ENCODE measurements around the gene RAPGEFL1.
A peak's percentile ranks its signal among the peaks of the same experiment; 100 is the strongest.
"Not testable (repeated sequence)": the region's sequence is repeated elsewhere in the genome, so short reads cannot be mapped to it uniquely, and the experiment has no call there.

RAPGEFL1 gene

DNA sequence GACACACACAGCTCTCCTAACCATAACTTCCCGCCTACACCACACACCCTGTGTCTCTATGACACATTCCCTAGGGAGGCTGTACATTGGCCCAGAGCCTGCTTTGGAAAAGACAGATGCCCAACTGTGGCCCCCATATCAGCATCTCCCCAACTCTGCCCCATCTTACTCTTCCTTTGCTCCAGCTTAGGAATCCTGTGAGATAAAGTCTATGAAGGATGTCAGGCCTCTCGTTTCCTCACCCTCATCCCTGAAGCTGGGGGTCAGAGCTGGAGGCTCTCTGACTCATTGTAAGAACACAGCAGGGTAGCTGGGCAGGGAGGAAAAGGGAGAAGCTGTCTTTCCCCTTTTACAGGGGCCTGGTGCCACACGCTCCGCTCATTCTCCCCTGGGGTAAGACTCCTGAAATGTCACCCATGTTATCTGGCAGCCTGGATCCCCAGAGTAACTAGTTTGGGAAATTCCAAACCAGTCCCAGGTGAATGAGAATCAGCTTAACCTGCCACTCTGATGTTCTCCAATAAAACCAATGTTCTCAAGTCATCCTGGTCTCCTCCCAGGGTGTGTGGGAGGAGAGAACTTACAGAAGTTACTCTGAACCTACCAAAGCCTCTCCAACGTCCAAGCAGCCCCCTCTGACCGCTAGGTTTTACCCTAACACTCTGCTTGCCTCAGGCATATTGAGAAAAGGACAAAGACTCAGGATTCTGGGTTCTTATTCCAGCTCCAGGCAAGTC is 2.8 kb downstream of the RAPGEFL1 start:
- Mint-ChIP-seq H3K27ac (no peak overlapping the region), H3K36me3 (peaks cover 6% of the 10 kb centered on the region), H3K4me1 (peaks cover 9% of the 10 kb centered on the region), H3K4me3 (no peak overlapping the region), H3K9me3 (no peaks in the 10 kb centered on the region), H3K27me3 (peaks cover 8% of the 10 kb centered on the region)
- CTCF ChIA-PET: interaction anchor here (0.9 to 1.3 kb wide), 4 partner anchors 11 to 168 kb away, joined by 3 to 4 read pairs (median 3); no protein-coding TSS in a partner anchor
- no peak for DNase-seq

DNA sequence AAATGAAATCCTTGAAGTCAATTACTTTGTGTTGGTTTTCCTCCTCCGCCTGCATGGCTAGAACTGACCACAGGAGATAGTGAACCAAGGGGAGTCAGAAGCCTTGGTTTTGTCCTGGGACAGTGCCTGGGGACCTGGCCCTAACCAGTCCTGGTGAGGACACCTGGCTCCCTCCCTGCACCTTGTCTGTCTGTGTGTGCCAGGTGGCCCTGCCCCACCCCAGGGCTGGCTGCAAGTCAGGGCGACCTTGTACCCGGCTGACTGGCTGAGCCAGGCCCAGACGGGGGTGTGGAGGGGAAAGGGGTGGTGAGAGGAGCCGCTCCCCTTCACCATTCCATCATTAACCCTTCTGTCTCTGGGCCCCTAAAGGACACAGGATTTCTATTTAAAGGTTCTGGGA is 3.4 kb downstream of the RAPGEFL1 start:
- CTCF ChIA-PET: interaction anchor here (1.2 to 1.3 kb wide), 2 partner anchors 10 to 68 kb away, joined by 3 to 4 read pairs; no protein-coding TSS in a partner anchor
- H3K27me3 Mint-ChIP-seq: peaks cover 8% of the 10 kb centered on the region
- H3K27ac Mint-ChIP-seq: no peak overlapping the region
- H3K4me1 Mint-ChIP-seq: peaks cover 9% of the 10 kb centered on the region
- peaks cover 5% of the 10 kb centered on the region for H3K36me3 Mint-ChIP-seq
- H3K4me3 Mint-ChIP-seq: no peak overlapping the region
- no peaks in the 10 kb centered on the region for H3K9me3 Mint-ChIP-seq
- no peak for DNase-seq

DNA sequence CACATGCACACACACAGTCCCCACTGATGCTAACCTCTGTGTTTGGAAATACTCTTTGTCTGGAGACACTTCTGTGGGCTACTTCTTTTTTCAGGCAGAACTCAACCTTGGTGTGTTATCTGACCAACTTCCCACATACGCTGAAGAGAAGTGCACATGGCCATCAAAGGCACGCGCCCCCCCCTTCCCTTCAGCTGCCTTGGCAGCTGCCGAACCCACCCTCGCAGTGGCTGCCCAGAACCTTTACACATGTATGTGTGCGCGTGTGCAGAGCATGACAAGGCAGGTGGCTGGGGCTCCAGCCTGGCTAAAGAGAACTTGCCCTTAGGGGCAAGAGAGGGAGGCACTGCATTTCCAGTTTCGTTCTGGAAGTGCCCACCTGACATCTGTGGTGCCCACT is 3.9 kb downstream of the RAPGEFL1 start:
- no peak overlapping the region for H3K27ac Mint-ChIP-seq
- H3K36me3 Mint-ChIP-seq: peaks cover under 1% of the 10 kb centered on the region
- peaks cover 9% of the 10 kb centered on the region for H3K4me1 Mint-ChIP-seq
- CTCF ChIA-PET: interaction anchor here (1.2 kb wide), 1 partner anchor 10 kb away, joined by 3 read pairs; no protein-coding TSS in a partner anchor
- H3K27me3 Mint-ChIP-seq: peaks cover 8% of the 10 kb centered on the region
- DNase-seq: no peak
- no peak overlapping the region for H3K4me3 Mint-ChIP-seq
- no peaks in the 10 kb centered on the region for H3K9me3 Mint-ChIP-seq

DNA sequence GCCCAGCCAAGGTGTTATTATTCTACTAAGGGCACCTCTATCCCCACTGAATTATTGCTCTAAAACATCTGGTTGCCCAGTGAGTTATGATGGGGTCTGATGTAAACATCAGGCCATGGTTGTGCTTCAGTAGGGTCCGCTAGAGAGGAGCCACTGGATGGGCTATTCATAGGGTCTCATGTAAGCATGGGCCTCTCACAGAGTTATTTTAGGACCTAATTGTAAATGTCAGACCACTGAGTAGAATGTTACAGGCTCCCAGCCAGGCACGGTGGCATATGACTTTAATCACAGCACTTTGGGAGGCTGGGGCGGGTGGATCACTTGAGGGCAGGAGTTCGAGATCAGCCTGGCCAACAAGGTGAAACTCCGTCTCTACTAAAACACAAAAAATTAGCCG is 5.3 kb downstream of the RAPGEFL1 start:
- CTCF ChIA-PET: interaction anchor here (1.5 to 2.9 kb wide), 2 partner anchors 9 to 69 kb away, joined by 7 to 8 read pairs; no protein-coding TSS in a partner anchor
- Mint-ChIP-seq H3K27me3 (peaks cover 8% of the 10 kb centered on the region), H3K27ac (no peak overlapping the region), H3K9me3 (no peaks in the 10 kb centered on the region), H3K4me1 (peaks cover 2% of the 10 kb centered on the region), H3K36me3 (no peaks in the 10 kb centered on the region), H3K4me3 (no peak overlapping the region)
- DNase-seq: no peak

DNA sequence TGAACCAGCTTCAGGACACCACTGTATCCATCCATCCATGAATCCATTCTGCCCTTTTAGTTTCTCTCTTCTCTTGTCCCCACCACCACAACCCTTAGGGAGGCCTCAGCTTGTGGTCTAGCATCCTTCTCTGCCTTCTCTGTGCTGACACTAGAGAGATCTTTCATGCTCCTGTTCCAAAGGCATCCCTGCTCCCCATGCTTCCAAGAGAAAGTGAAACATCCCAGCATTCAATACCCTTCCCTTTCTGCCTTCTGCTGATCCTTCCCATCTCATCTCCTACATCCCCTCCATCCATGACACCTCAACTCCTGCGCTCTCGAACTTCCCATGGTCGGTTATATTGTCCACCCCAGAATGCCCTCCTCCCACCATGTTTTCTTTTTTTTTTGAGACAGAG is 10.0 kb downstream of the RAPGEFL1 start:
- H3K4me1 Mint-ChIP-seq: peaks cover 15% of the 10 kb centered on the region
- no peak for DNase-seq
- H3K4me3 Mint-ChIP-seq: no peak overlapping the region
- no peaks in the 10 kb centered on the region for H3K9me3 Mint-ChIP-seq
- H3K27ac Mint-ChIP-seq: no peak overlapping the region
- CTCF ChIA-PET: interaction anchor here (0.6 to 1.8 kb wide), 3 partner anchors 12 to 174 kb away, joined by 3 to 7 read pairs (median 6); no protein-coding TSS in a partner anchor
- H3K36me3 Mint-ChIP-seq: no peaks in the 10 kb centered on the region
- H3K27me3 Mint-ChIP-seq: peaks cover 23% of the 10 kb centered on the region

DNA sequence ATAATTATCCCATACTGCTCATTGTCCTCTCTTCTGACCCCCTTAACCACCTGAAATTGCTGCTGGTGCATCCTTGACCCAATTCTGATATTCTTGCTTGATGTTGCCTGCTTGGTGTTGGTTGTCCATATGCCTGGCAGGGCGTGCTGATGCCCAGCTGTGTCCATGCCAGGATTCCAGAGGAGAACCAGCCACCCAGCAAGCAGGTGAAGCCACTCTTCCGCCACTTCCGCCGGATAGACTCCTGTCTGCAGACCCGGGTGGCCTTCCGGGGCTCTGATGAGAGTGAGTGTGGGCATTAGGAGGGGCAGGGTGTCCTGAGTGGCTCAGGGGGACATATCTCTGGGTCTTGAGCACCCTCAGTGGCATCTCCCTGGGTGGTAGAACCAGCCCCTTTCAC is 11.4 kb downstream of the RAPGEFL1 start:
- Mint-ChIP-seq H3K4me1 (peaks cover 16% of the 10 kb centered on the region), H3K4me3 (no peak overlapping the region), H3K27ac (no peak overlapping the region), H3K27me3 (peaks cover 26% of the 10 kb centered on the region), H3K9me3 (no peaks in the 10 kb centered on the region), H3K36me3 (no peaks in the 10 kb centered on the region)
- DNase-seq: no peak
- CTCF ChIA-PET: interaction anchor here (0.8 to 1.8 kb wide), 5 partner anchors 10 to 175 kb away, joined by 3 to 7 read pairs (median 3); no protein-coding TSS in a partner anchor

DNA sequence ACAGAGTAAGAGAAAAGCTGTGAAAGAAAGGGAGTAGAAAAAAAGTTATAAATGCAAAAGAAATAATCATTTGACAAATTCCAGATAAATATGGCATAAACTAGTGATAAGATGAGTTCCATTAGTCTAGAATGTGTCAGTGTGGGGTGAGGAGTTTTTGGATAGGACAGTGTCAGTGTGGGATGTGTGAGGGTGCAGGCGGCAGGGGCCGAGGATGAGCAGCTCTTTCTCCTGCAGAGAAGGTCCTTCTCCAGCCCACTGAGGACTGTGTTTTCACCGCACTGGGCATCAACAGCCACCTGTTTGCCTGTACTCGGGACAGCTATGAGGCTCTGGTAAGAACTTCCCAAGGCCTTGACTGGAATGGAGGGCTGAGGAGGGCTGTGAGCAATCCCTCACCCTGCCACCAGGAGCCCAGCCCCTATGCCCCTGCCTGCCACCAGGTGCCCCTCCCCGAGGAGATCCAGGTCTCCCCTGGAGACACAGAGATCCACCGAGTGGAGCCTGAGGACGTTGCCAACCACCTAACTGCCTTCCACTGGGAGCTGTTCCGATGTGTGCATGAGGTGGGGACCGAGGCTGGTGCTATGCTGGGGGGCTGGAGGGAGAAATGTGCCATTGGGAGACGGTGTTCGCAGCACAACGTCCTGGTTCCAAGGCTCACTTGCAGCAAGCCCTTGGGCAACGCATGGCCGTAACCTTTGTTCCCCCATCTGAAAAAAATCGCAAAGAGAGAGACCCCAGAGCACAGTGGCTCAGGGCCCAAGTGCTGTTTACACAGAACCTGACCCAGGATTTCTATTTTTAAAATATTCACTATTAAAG is 13.1 kb downstream of the RAPGEFL1 start:
- DNase-seq: peak; percentile 57
- H3K27me3 Mint-ChIP-seq: peaks cover 26% of the 10 kb centered on the region
- CTCF ChIA-PET: interaction anchor here (0.7 to 4.7 kb wide), 19 partner anchors 8 to 178 kb away, joined by 3 to 87 read pairs (median 5); partner anchors contain the start of gene RAPGEFL1
- H3K9me3 Mint-ChIP-seq: no peaks in the 10 kb centered on the region
- peak overlapping the region; percentile 84 for H3K4me3 Mint-ChIP-seq
- no peak overlapping the region for H3K27ac Mint-ChIP-seq
- H3K36me3 Mint-ChIP-seq: no peaks in the 10 kb centered on the region
- peaks cover 29% of the 10 kb centered on the region for H3K4me1 Mint-ChIP-seq

DNA sequence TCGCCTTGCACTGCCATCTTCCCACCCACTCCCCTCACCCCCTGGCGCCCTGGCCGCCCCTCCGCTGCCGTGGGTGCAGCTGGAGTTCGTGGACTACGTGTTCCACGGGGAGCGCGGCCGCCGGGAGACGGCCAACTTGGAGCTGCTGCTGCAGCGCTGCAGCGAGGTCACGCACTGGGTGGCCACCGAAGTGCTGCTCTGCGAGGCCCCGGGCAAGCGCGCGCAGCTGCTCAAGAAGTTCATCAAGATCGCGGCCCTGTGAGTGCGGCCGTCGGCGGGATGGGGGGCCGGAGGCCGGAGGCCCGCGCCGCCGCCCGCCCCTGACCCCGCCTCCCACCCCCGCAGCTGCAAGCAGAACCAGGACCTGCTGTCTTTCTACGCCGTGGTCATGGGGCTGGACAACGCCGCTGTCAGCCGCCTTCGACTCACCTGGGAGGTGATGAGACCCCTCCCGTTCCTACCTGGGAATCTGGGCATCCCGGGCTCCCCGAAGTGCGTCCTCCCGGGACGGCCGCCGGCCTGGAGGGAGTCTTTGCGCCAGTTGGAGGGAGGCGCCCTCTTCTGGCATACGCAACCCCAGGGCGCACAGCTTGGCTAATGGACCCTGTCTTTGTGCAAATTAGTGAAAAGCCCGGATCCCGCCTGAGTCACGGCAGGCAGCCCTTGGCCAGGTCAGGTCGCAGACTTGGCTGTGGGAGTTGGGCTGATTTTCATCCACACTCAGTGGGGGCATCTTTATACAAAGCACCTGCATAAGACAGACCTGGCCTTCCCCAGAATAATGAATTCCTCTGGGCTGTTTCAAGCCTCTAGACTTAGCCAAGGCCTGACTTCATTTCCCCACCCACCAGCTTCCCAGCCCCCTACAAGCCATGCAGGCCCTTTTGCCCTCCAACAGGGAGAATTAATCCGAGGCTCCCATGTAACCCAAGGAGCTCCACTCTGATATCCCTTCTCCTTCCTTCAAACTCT is 14.3 kb downstream of the RAPGEFL1 start:
- Mint-ChIP-seq H3K4me3 (peak overlapping the region; percentile 84), H3K4me1 (peaks cover 29% of the 10 kb centered on the region), H3K27me3 (peaks cover 26% of the 10 kb centered on the region), H3K27ac (peak overlapping the region; percentile 33), H3K36me3 (no peaks in the 10 kb centered on the region), H3K9me3 (no peaks in the 10 kb centered on the region)
- peak; percentile 79 for DNase-seq
- CTCF ChIA-PET: interaction anchor here (0.6 to 4.7 kb wide), 20 partner anchors 9 to 179 kb away, joined by 3 to 87 read pairs (median 6); partner anchors contain the start of gene RAPGEFL1

DNA sequence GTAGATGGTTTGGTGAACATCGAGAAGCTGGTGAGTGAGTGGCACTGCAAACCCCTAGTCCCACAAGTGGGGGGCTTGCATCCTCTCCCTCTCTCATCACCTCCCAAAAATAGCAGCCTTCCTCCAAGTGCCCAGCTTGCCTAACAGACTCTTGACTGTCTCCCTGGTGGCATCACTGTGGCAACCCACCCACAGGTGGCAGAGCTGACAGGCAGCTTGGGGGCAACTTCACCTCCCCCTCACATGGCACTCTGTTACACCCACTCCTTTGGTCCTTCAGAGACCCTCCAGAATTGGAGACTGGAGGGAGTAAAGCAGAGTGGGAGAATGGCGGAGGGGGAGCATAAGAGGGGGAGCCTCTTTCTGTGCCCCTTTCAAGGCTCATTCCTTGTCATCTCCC is 15.7 kb downstream of the RAPGEFL1 start:
- Mint-ChIP-seq H3K9me3 (no peaks in the 10 kb centered on the region), H3K4me1 (peaks cover 29% of the 10 kb centered on the region), H3K36me3 (no peaks in the 10 kb centered on the region), H3K27me3 (peaks cover 33% of the 10 kb centered on the region), H3K27ac (no peak overlapping the region), H3K4me3 (no peak overlapping the region)
- CTCF ChIA-PET: interaction anchor here (1.0 to 4.7 kb wide), 7 partner anchors 9 to 180 kb away, joined by 3 to 87 read pairs (median 8); partner anchors contain the start of gene CSF3
- DNase-seq: no peak

DNA sequence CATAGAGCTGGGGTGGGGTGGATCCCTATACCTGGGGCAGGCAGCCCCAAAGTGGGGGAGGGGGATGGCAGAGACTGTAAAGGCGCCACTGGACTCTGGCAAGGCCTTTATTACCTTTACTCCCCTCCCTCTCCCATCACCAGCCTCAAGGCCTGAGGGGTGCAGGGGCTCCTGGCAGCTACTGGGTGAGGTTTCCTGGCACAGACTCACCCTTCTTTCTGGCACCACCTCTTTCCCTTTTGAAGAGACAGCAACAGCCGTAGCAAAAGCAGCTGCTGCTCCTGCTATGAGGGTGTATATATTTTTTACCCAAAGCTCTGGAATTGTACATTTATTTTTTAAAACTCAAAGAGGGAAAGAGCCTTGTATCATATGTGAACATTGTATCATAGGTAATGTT is 17.6 kb downstream of the RAPGEFL1 start:
- DNase-seq: no peak
- Mint-ChIP-seq H3K4me1 (peaks cover 29% of the 10 kb centered on the region), H3K9me3 (no peaks in the 10 kb centered on the region), H3K36me3 (no peaks in the 10 kb centered on the region), H3K4me3 (no peak overlapping the region), H3K27me3 (peaks cover 36% of the 10 kb centered on the region), H3K27ac (peak overlapping the region; percentile 55)
- CTCF ChIA-PET: interaction anchor here (0.7 to 1.1 kb wide), 3 partner anchors 80 to 181 kb away, joined by 3 to 4 read pairs (median 3); no protein-coding TSS in a partner anchor

DNA sequence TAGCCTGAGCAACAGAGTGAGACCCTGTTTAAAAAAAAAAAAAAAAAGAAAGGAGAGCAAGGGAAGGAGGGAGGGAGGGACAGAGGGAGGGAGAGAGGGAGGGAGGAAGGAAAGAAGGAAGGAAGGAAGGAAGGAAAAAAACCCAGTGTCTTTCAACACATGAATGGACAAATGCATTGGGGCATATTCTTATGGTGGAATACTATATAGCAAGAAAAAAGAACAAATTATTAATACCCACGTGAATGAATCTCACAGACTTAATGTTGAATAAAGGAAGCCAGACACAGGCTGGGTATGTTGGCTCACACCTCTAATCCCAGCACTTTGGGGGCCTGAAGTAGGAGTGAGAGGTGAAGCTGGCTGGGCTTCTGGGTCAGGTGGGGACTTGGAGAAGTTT is 20.3 kb downstream of the RAPGEFL1 start:
- Mint-ChIP-seq H3K27ac (no peak overlapping the region), H3K27me3 (peaks cover 28% of the 10 kb centered on the region), H3K4me3 (no peak overlapping the region), H3K36me3 (no peaks in the 10 kb centered on the region), H3K4me1 (peaks cover 20% of the 10 kb centered on the region), H3K9me3 (no peaks in the 10 kb centered on the region)
- CTCF ChIA-PET: interaction anchor here (0.9 to 4.2 kb wide), 4 partner anchors 21 to 86 kb away, joined by 3 to 21 read pairs (median 4); no protein-coding TSS in a partner anchor
- DNase-seq: no peak

DNA sequence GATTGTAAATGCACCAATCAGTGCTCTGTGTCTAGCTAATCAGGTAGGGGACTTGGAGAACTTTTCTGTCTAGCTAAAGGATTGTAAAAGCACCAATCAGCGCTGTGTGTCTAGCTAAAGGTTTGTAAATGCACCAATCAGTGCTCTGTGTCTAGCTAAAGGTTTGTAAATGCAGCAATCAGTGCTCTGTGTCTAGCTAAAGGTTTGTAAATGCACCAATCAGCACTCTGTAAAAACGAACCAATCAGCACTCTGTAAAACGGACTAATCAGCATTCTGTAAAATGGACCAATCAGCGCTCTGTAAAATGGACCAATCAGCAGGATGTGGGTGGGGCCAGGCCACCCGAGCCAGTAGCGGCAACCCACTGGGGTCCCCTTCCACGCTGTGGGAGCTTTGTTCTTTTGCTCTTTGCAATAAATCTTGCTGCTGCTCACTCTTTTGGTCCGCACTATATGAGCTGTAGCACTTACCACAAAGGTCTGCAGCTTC is 20.7 kb downstream of the RAPGEFL1 start:
- CTCF ChIA-PET: interaction anchor here (0.7 to 4.2 kb wide), 8 partner anchors 8 to 92 kb away, joined by 3 to 21 read pairs (median 4); no protein-coding TSS in a partner anchor
- H3K4me3 Mint-ChIP-seq, H3K36me3 Mint-ChIP-seq, H3K27ac Mint-ChIP-seq, H3K9me3 Mint-ChIP-seq: not testable (repeated sequence)
- H3K27me3 Mint-ChIP-seq: peaks cover 30% of the 10 kb centered on the region
- peaks cover 20% of the 10 kb centered on the region for H3K4me1 Mint-ChIP-seq
- DNase-seq: peak; percentile 60

DNA sequence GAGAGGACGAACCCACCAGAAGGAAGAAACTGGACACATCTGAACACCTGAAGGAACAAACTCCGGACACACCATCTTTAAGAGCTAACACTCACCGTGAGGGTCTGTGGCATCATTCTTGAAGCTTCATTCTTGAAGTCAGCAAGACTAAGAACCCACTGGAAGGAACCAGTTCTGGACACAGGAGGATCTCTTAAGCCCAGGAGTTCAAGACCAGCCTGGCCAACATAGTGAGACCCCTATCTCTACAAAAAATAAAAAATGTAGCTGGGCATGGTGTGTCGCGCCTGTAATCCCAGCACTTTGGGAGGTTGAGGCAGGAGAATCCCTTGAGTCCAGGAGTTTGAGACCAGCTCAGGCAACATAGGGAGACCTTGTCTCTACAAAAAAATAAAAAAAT is 21.3 kb downstream of the RAPGEFL1 start:
- CTCF ChIA-PET: interaction anchor here (0.7 to 4.2 kb wide), 7 partner anchors 9 to 171 kb away, joined by 3 to 21 read pairs (median 4); no protein-coding TSS in a partner anchor
- Mint-ChIP-seq H3K4me3 (no peak overlapping the region), H3K9me3 (no peaks in the 10 kb centered on the region), H3K27ac (no peak overlapping the region), H3K4me1 (peaks cover 20% of the 10 kb centered on the region), H3K36me3 (no peaks in the 10 kb centered on the region), H3K27me3 (peaks cover 36% of the 10 kb centered on the region)
- no peak for DNase-seq

All from activated naive CD4-positive, alpha-beta T cell treated with anti-CD3 and anti-CD28 coated beads, Interleukin-2, amount 10 ng/mL, durations not matched to agents 7 days and 5 days (primary cell).